Keratinocyte (primary cell): ENCODE results near the gene GARIN6. TPM values are rescaled to one million over a fixed set of nuclear protein-coding genes. Genes with fewer than 3 reads are reported as not detected.

ENCODE experiments used
- DNase-seq: peaks from one replicate; pipeline ENCODE4 v3.0.0-alpha.2; 2011; ENCODE audit warnings: low read depth, missing footprints, low spot score
- FAIRE-seq: peaks from 2 replicates; lab custom pipeline; 2011; peaks lifted over from hg19 to GRCh38; lab: Jason Lieb, UNC
- H2AFZ ChIP-seq: 2 replicates; pipeline ENCODE4 v1.6.0; 2012; ENCODE audit warnings: low read length, control low read depth, inconsistent platforms; ENCODE audit not compliant: control insufficient read depth
- H3K27ac ChIP-seq: 2 replicates; pipeline ENCODE4 v1.5.1; 2011; ENCODE audit warnings: low read length; ENCODE audit not compliant: control insufficient read depth, insufficient read depth
- H3K27me3 ChIP-seq: 3 replicates; pipeline ENCODE4 v1.6.0; 2011; ENCODE audit warnings: low read length; ENCODE audit not compliant: control insufficient read depth, insufficient read depth; ENCODE audit errors: extremely low read depth
- H3K36me3 ChIP-seq, 2 experiments: 2 replicates in 1 of 2; 3 replicates in 1 of 2; pipeline ENCODE4 v1.5.1; 2011; ENCODE audit warnings: low read length in 2 of 2, mild to moderate bottlenecking in 1 of 2; ENCODE audit not compliant: control insufficient read depth in 2 of 2, insufficient read depth in 2 of 2; ENCODE audit errors: extremely low read depth in 1 of 2
- H3K4me1 ChIP-seq: 3 replicates; pipeline ENCODE4 v1.5.1; 2011; ENCODE audit warnings: low read length; ENCODE audit not compliant: control insufficient read depth, insufficient read depth; ENCODE audit errors: extremely low read depth
- H3K4me2 ChIP-seq: 3 replicates; pipeline ENCODE4 v1.6.0; 2011; ENCODE audit warnings: low read depth, low read length; ENCODE audit not compliant: control insufficient read depth, insufficient read depth; ENCODE audit errors: extremely low read depth
- H3K4me3 ChIP-seq, 3 experiments: fragments of 200-600 bp in 1 of 3; sonication (generic) in 1 of 3; 2 replicates in 2 of 3; 3 replicates in 1 of 3; pipeline ENCODE4 v1.5.1; 2011 to 2016; ENCODE audit warnings: low read length in 3 of 3, mild to moderate bottlenecking in 3 of 3, control low read depth in 2 of 3, inconsistent platforms in 1 of 3, low read depth in 1 of 3, mixed read lengths in 1 of 3, mixed run types in 1 of 3, moderate library complexity in 1 of 3; ENCODE audit not compliant: control insufficient read depth in 2 of 3, insufficient read depth in 2 of 3; ENCODE audit errors: extremely low read depth in 1 of 3
- H3K79me2 ChIP-seq: 2 replicates; pipeline ENCODE4 v1.6.0; 2012; ENCODE audit warnings: low read length; ENCODE audit not compliant: control insufficient read depth, insufficient read depth
- H3K9ac ChIP-seq: 3 replicates; pipeline ENCODE4 v1.6.0; 2011; ENCODE audit warnings: low read length; ENCODE audit not compliant: control insufficient read depth, insufficient read depth; ENCODE audit errors: extremely low read depth
- H3K9me1 ChIP-seq: 3 replicates; pipeline ENCODE4 v1.6.0; 2011; ENCODE audit warnings: low read length; ENCODE audit not compliant: control insufficient read depth, insufficient read depth; ENCODE audit errors: extremely low read depth
- H3K9me3 ChIP-seq: 2 replicates; pipeline ENCODE4 v1.5.1; 2012; ENCODE audit warnings: low read depth, low read length; ENCODE audit not compliant: control insufficient read depth
- H4K20me1 ChIP-seq: 3 replicates; pipeline ENCODE4 v1.6.0; 2011; ENCODE audit warnings: low read length; ENCODE audit not compliant: control insufficient read depth, insufficient read depth; ENCODE audit errors: extremely low read depth
- CTCF ChIP-seq, 3 experiments: IDR thresholded peaks in 1 of 3; conservative IDR thresholded peaks in 1 of 3; optimal IDR thresholded peaks in 1 of 3; 2 replicates in 2 of 3; 3 replicates in 1 of 3; pipeline versions ENCODE3 to v1.5.1; 2011; ENCODE audit warnings: low read length in 3 of 3, mild to moderate bottlenecking in 3 of 3, moderate library complexity in 2 of 3, control low read depth in 1 of 3, inconsistent platforms in 1 of 3; ENCODE audit not compliant: insufficient read depth in 2 of 3; ENCODE audit errors: extremely low read depth in 1 of 3
- EZH2 ChIP-seq: IDR thresholded peaks from one replicate; pipeline ENCODE4 v1.6.1; 2012; ENCODE audit warnings: inconsistent platforms, mild to moderate bottlenecking, low read length, moderate library complexity
- dilution Hi-C: fragments of 300-500 bp; cut with MboI; formaldehyde crosslinking; loops from one replicate; pipeline ENCODE4 v1.7.0; 2020; ENCODE audit warnings: low sequenced_read_pairs; ENCODE audit not compliant: extremely low pct_ligation_motif_present
- polyA plus RNA-seq, 5 experiments: library from polyadenylated mRNA; depleted of rRNA in 3 of 5; stranded (reverse) in 3 of 5; stranded (forward) in 1 of 5; unstranded in 1 of 5; fragments of >200 nt; gene quantifications; 1 replicate in 1 of 5; 2 replicates in 3 of 5; 3 replicates in 1 of 5; pipeline versions ENCODE4 v1.2.1 to v1.2.3, GENCODE V29; 2011 to 2012; ENCODE audit warnings: missing spikeins in 2 of 5, low read depth in 1 of 5, low replicate concordance in 1 of 5

GARIN6 gene
- polyA plus RNA-seq, 1 donor (not counting 4 experiments of a cell fraction or from before 2014, with no cell fraction given): not detected

- Histone ChIP-seq H3K27me3 (no peaks in the 10 kb centered on the region), H3K4me2 (no peak overlapping the region), H3K36me3 (no peaks in the 10 kb centered on the region), H3K4me1 (no peaks in the 10 kb centered on the region), H3K9me1 (no peaks in the 10 kb centered on the region), H3K27ac (no peak overlapping the region), H4K20me1 (no peaks in the 10 kb centered on the region), H2AFZ (no peak overlapping the region), H3K79me2 (no peaks in the 10 kb centered on the region), H3K9ac (no peak overlapping the region), H3K4me3 (no peak overlapping the region), H3K9me3 (no peaks in the 10 kb centered on the region)
- dilution Hi-C loops: no loop called here
- no peak for FAIRE-seq
- TF ChIP-seq EZH2: no peak
- TF ChIP-seq CTCF (optimal IDR thresholded peaks at IDR 0.05 in 1 of 3, IDR thresholded peaks at IDR 0.05 in 1 of 3, conservative IDR thresholded peaks at IDR 0.05 in 1 of 3; ENCODE audit: extremely low read depth in 1 of 3, insufficient read depth in 2 of 3, low read length in 3 of 3): no peak
- DNase-seq: no peak
Measured at GRCh38 chr12:99644629-99645028, 2.9 kb upstream of the GARIN6 start.

- Histone ChIP-seq H3K9me1 (no peaks in the 10 kb centered on the region), H3K36me3 (no peaks in the 10 kb centered on the region), H3K27me3 (no peaks in the 10 kb centered on the region), H2AFZ (no peak overlapping the region), H4K20me1 (no peaks in the 10 kb centered on the region), H3K79me2 (no peaks in the 10 kb centered on the region), H3K4me3 (no peak overlapping the region), H3K9ac (no peak overlapping the region), H3K4me1 (no peaks in the 10 kb centered on the region), H3K27ac (no peak overlapping the region), H3K9me3 (no peaks in the 10 kb centered on the region), H3K4me2 (no peak overlapping the region)
- no peak for DNase-seq
- FAIRE-seq: no peak
- TF ChIP-seq EZH2 (no peak), CTCF (optimal IDR thresholded peaks at IDR 0.05 in 1 of 3, IDR thresholded peaks at IDR 0.05 in 1 of 3, conservative IDR thresholded peaks at IDR 0.05 in 1 of 3; ENCODE audit: extremely low read depth in 1 of 3, insufficient read depth in 2 of 3, low read length in 3 of 3) (no peak)
- dilution Hi-C loops: no loop called here
Measured at GRCh38 chr12:99648183-99648582, 630 bp downstream of the GARIN6 start.
